IPS-15b (cell line): ENCODE results near the gene TXNRD1.

Experiments used
- H3K27me3 ChIP-seq: one replicate; pipeline ENCODE4 v1.6.1; 2013; ENCODE audit warnings: low read length; ENCODE audit not compliant: control insufficient read depth, insufficient read depth
- H3K36me3 ChIP-seq: one replicate; pipeline ENCODE4 v1.6.1; 2013; ENCODE audit warnings: low read length; ENCODE audit not compliant: control insufficient read depth, insufficient read depth
- H3K4me1 ChIP-seq: one replicate; pipeline ENCODE4 v1.6.1; 2013; ENCODE audit warnings: mild to moderate bottlenecking, low read length; ENCODE audit not compliant: control insufficient read depth, insufficient read depth
- H3K4me3 ChIP-seq: one replicate; pipeline ENCODE4 v1.5.1; 2013; ENCODE audit warnings: low read depth, low read length
- H3K9ac ChIP-seq: one replicate; pipeline ENCODE4 v1.6.1; 2013; ENCODE audit warnings: low read depth, mild to moderate bottlenecking, low read length
- H3K9me3 ChIP-seq: one replicate; pipeline ENCODE4 v1.6.1; 2013; ENCODE audit warnings: mild to moderate bottlenecking, low read length; ENCODE audit not compliant: control insufficient read depth, insufficient read depth

Gene TXNRD1

DNA sequence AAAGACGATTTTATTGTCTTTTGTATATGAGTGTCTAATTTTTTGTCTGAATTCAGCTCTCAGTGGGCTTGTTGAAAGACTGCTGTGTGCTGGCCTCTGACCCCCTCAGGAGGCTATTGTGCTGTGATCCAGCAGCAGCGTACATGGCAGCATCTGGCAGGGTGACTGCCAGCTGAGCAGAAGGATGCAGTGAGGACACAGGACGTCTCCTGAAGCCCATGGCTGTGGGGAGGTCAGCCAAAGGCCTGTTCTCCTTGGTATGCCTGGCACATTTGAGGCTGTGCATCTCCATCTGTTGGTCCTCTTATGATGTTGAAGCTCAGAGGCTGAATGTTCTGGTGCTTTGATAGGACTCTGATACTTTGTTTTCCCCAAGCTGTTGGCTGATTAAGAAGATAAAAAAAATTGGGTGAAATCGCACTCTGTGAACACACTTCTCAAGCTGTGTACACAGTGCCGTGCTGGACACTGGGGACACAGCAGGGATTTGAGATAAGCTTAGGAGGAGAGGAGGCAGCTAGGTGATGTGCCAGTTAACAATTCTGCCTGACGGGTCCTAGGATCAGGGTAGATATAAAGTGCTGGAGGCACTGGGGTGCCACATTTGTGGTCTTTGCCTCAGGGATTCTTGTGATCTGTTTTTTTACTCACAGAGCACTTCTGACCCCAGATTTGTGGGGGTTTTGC is 125.5 kb downstream of the TXNRD1 start:
- no peaks in the 10 kb centered on the region for H3K27me3 ChIP-seq
- no peaks in the 10 kb centered on the region for H3K4me1 ChIP-seq
- H3K4me3 ChIP-seq, result no peak overlapping the region
- no peaks in the 10 kb centered on the region for H3K9me3 ChIP-seq
- H3K9ac ChIP-seq, result no peak overlapping the region
- peaks cover 34% of the 10 kb centered on the region for H3K36me3 ChIP-seq

DNA sequence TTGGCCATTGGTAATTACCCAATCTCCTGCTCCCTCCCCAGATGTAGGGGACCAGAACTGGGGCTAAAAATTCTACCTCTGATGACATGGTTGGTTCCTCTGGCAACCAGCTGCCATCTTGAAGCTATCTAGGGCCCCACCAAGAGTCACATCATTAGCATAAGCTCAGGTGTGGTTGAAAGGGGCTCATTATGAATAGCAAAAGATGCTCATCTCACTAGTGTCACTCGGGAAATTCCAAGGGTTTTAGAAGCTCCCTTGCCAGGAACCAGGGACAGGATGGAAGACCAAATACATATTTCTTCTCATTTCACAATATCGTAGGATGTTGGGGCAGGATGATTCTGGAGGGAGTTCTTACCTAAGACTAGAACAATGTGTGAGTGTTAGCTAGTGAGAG is 126.6 kb downstream of the TXNRD1 start:
- H3K9me3 ChIP-seq, result no peaks in the 10 kb centered on the region
- peaks cover 34% of the 10 kb centered on the region for H3K36me3 ChIP-seq
- H3K27me3 ChIP-seq, result no peaks in the 10 kb centered on the region
- H3K4me1 ChIP-seq, result no peaks in the 10 kb centered on the region
- no peak overlapping the region for H3K9ac ChIP-seq
- no peak overlapping the region for H3K4me3 ChIP-seq

DNA sequence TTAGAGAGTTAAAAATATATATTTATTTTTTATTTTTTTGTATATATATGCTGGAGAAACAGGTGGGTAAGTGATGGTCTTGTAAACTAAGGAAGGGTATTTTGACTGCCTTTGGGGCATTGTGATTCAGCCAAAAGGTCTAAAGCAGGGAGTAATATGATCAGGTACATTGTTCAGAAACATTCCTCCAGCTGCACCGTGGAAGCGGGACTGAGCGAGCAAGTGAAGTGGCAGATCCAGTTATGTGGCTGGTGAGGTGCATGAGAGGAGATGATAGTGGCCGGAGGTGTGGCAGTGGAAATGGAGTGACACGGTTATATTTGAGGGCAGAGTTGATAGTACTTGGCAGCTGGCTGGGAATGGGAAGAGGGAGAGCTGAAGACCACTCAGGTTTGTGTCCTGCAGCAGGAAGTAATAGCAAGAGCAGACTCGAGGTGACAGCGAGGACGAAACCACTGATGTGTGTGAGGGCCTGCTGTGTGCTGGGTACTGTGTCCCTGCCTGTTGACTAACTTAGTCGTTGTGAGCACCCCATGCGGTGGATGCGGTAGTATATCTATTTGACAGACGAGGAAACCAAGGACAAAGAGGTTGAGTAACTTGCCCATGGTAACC is 127.2 kb downstream of the TXNRD1 start:
- no peaks in the 10 kb centered on the region for H3K9me3 ChIP-seq
- no peak overlapping the region for H3K9ac ChIP-seq
- H3K36me3 ChIP-seq, result peaks cover 34% of the 10 kb centered on the region
- no peaks in the 10 kb centered on the region for H3K27me3 ChIP-seq
- H3K4me1 ChIP-seq, result no peaks in the 10 kb centered on the region
- no peak overlapping the region for H3K4me3 ChIP-seq

DNA sequence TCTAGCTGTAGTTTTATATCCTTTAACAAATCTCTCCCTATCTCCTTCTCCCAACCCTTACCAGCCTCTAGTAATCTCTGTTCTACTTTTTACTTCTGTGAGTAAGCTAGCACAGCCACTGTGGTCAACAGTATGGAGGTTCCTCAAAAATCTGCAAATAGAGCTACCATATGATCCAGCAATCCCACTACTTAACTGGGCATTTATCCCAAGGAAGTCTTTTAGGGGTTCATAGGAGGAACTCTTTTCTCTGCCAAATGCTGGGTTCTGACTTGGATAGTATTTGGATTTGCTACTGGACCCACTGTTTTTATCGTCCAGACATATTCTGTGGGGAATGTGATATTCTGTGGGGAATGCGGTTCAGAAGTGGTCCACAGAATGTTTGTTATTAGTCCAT is 129.1 kb downstream of the TXNRD1 start:
- H3K9ac ChIP-seq, result no peak overlapping the region
- no peaks in the 10 kb centered on the region for H3K27me3 ChIP-seq
- H3K9me3 ChIP-seq, result no peaks in the 10 kb centered on the region
- H3K4me3 ChIP-seq, result no peak overlapping the region
- peaks cover 27% of the 10 kb centered on the region for H3K36me3 ChIP-seq
- H3K4me1 ChIP-seq, result no peaks in the 10 kb centered on the region

DNA sequence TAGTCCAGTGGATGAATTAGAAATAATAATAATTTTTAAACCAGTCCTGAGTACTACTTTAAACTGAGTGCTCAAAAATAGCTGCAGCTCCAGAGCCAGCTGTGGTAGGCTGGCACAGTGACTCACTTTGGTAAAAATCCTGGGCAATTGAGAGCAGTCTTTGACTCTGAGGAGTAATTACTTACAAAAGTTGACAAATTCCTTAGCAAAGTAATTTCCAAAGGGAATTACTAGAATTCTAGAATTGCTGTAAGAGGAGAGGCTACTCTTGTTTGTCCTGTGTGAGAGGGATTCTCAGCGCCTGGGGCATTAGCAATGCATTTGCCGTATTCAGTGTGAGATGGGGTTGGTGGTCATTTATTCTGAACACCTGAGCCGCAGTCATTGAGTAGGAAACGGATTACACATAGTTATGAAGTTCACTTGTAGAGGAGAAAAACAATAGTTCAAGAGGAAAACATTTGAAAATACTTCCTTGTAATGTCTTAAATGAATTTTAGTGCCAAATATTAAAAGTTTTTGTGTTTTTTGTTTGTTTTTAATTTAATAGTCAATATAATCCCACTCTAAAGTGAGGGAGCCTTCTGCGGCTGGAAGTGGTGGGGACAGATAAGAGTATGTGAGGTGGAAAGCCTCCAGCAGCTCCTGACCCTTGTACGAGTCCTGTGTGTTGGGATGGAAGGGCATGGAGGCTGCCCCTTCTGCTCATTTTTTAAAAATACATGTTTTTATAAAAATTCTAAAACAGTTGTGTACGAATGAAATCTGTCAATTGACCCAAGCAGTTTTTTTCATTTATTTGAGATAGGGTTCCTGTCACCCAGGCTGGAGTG is 129.9 kb downstream of the TXNRD1 start:
- Histone ChIP-seq H3K4me3 (no peak overlapping the region), H3K9me3 (no peaks in the 10 kb centered on the region), H3K4me1 (no peaks in the 10 kb centered on the region), H3K9ac (no peak overlapping the region), H3K27me3 (no peaks in the 10 kb centered on the region), H3K36me3 (peaks cover 21% of the 10 kb centered on the region)

DNA sequence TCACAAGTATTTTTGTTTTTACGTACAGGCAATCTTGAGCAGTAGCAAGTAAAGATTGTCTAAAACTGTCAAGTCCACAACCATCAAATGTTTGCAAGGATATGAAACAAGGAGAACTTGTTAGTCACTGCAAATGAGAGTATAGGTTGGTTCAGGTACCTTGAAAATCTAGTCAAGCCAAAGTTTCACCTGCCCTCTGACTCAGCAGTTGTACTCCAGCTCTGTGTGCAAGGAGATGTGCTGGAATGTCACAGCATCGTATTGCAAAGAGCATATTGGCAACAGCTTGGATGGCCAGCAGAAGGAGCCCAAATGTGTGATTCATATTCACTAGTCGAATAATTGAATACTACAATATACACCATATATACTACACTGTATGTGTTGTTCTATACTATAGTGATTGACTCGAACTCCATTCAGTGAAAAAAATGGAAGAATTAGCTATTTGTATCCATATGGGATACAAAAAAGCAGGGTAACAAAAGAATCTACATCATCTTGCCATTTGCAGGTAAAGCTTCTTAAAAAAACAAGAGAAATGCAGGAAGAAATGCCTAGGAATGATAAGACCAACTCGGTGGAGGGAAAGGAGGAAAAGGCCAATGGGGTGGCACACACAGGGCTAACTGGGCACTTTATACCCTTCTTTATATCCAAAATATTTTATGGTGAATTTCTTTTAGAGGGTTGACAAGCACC is 131.9 kb downstream of the TXNRD1 start:
- Histone ChIP-seq H3K4me1 (peaks cover 11% of the 10 kb centered on the region), H3K36me3 (peaks cover 9% of the 10 kb centered on the region), H3K4me3 (no peak overlapping the region), H3K9me3 (no peaks in the 10 kb centered on the region), H3K27me3 (no peaks in the 10 kb centered on the region), H3K9ac (no peak overlapping the region)

DNA sequence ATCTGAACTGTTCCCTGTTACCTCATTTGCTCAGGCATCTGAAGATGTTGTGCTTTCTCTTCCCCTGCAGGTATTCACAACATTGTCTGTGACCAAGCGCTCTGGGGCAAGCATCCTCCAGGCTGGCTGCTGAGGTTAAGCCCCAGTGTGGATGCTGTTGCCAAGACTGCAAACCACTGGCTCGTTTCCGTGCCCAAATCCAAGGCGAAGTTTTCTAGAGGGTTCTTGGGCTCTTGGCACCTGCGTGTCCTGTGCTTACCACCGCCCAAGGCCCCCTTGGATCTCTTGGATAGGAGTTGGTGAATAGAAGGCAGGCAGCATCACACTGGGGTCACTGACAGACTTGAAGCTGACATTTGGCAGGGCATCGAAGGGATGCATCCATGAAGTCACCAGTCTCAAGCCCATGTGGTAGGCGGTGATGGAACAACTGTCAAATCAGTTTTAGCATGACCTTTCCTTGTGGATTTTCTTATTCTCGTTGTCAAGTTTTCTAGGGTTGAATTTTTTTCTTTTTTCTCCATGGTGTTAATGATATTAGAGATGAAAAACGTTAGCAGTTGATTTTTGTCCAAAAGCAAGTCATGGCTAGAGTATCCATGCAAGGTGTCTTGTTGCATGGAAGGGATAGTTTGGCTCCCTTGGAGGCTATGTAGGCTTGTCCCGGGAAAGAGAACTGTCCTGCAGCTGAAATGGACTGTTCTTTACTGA is 132.9 kb downstream of the TXNRD1 start:
- Histone ChIP-seq H3K4me3 (no peak overlapping the region), H3K9ac (no peak overlapping the region), H3K27me3 (no peaks in the 10 kb centered on the region), H3K4me1 (peaks cover 11% of the 10 kb centered on the region), H3K36me3 (peaks cover under 1% of the 10 kb centered on the region), H3K9me3 (no peaks in the 10 kb centered on the region)

DNA sequence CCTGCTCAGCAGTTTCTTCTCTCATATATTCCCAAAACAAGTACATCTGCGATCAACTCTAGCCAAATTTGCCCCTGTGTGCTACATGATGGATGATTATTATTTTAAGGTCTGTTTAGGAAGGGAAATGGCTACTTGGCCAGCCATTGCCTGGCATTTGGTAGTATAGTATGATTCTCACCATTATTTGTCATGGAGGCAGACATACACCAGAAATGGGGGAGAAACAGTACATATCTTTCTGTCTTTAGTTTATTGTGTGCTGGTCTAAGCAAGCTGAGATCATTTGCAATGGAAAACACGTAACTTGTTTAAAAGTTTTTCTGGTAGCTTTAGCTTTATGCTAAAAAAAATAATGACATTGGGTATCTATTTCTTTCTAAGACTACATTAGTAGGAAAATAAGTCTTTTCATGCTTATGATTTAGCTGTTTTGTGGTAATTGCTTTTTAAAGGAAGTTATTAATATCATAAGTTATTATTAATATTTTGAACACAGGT is 133.5 kb downstream of the TXNRD1 start:
- Histone ChIP-seq H3K36me3 (no peaks in the 10 kb centered on the region), H3K4me3 (no peak overlapping the region), H3K27me3 (no peaks in the 10 kb centered on the region), H3K9me3 (no peaks in the 10 kb centered on the region), H3K4me1 (peaks cover 11% of the 10 kb centered on the region), H3K9ac (no peak overlapping the region)

DNA sequence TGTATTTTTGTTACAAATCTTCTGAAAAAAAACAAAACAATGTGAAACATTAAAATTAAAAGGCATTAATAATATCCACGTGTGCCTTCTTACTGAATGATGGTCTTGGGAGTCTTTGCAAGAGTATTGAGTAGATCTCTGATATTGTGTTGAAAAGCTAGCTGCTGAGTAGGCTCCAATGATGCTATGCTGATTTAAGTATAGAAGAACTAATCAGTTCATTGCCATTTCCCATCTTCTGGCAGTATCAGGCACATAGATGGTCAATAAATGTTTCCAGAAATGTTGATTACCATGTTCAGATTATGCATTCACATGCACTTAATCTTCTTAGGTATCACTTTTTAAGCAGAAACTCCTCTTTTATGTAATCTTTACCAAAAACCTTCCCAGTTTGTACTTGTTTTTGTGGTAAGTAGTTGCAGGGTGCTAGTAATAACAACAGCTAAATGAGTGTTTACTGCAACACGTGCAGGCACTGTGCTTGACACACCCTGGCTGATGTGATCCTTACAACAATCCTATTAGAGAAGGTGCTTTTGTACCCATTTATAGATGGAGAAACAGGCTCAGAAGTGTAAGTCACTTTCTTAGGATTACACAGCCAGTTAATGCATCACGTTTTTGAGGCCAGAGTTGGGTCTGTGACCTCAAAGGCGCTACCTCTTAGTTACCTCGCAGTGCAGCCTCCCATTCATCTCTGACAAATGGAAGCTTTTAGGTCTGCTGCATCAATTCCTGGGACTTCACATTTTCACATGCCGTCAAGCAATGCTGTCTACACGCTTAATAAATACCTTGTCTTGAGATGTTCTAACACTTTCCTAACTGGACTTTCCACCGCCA is 134.9 kb downstream of the TXNRD1 start:
- H3K4me3 ChIP-seq, result no peak overlapping the region
- H3K36me3 ChIP-seq, result no peaks in the 10 kb centered on the region
- H3K9ac ChIP-seq, result no peak overlapping the region
- H3K27me3 ChIP-seq, result no peaks in the 10 kb centered on the region
- peaks cover 11% of the 10 kb centered on the region for H3K4me1 ChIP-seq
- H3K9me3 ChIP-seq, result no peaks in the 10 kb centered on the region

DNA sequence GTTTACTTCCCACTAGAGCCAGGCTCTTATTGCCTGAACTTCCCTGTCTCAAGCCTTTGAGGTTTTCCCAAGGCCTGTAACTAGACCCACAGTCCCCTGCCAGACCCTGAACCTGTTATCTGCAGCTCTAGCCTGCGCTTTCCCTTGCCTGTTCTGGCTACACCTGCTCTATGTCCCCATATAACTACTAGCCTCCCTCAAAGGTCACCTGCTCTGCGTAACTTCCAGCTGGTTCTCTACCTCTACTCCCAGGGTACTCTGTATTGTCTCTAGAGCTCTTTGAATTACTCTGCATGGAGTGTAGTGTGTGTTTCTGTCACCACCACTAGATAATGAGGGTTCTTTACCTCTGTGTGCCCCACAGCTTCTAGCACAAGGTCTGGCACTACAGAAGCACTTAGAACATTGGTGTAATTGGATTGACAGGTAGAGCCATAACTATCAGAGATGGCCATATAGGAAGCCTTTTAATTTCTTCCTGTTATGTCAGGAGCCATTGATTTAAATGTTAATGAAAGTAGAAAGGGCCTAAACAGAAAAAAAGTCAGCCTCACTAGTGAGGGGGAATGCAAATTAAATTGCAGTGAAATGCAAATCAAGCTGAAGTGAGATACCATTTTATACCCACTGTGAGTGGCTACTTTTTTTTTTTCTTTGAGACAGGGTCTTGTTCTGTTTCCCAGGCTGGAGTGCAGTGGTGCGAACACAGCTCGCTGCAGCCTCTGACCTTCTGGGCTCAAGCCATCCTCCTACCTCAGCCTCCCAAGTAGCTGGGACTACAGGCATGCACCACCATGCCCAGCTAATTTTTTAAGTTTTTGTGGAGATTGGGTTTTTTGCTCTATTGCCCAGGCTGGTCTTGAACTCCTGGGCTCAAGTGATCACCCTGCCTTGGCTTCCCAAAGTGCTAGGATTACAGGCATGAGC is 135.7 kb downstream of the TXNRD1 start:
- Histone ChIP-seq H3K9me3 (no peaks in the 10 kb centered on the region), H3K4me3 (no peak overlapping the region), H3K9ac (no peak overlapping the region), H3K36me3 (no peaks in the 10 kb centered on the region), H3K27me3 (no peaks in the 10 kb centered on the region), H3K4me1 (peaks cover 11% of the 10 kb centered on the region)
